GM12864 (cell line): Measurements from ENCODE around the gene ENDOG.

Experiments
- DNase-seq: peaks from one replicate; pipeline ENCODE4 v3.0.0-alpha.2; 2011; ENCODE audit warnings: low read depth
- H3K4me3 ChIP-seq: 2 replicates; pipeline ENCODE4 v1.5.1; 2011; ENCODE audit warnings: mild to moderate bottlenecking, low read depth, low read length, control low read depth
- CTCF ChIP-seq: IDR thresholded peaks from 2 replicates; pipeline ENCODE4 v1.5.1; 2011; ENCODE audit warnings: low read depth, mild to moderate bottlenecking, moderate library complexity, low read length, control low read depth, inconsistent platforms; ENCODE audit errors: missing control alignments

ENDOG gene

DNA sequence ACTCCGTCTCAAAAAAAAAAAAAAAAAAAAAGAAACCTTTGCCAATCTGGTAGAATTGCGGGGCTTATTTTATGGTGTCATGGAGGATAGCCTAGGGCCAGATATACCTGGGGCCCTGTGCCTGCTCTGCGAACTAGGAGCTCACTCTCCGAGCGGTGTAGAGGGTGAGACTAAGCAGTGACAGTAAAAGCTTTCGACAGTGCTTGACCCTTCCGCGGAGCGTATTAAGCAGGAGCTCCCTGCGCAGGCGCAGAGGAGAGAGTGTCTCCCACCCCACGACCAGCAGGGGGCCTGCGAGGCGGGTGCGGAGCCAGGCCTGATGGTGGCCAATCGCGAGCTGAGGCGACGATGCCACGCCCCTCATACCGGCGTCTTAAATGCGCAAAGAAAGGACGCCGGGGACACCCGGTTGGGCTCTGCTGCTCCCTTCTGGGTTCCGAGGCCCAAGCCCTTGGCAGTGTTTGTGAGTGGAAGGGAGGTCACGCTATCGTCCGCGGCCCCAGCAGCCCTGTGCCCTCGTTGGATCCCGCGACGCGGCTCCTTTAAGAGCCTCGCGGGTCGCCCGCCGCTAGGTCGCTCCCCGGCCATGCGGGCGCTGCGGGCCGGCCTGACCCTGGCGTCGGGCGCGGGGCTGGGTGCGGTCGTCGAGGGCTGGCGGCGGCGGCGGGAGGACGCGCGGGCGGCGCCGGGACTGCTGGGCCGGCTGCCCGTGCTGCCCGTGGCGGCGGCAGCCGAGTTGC lies at the start of gene ENDOG:
Gene ENDOG, plus strand, starts transcription at position 402 of the 740 bp plus-strand sequence. Its CDS starts 185 bp downstream, at position 587.
- peak; percentile 99 for TF ChIP-seq CTCF
- DNase-seq = peak; percentile 93
- peak within 1 kb of the TSS; percentile 65 for H3K4me3 ChIP-seq

DNA sequence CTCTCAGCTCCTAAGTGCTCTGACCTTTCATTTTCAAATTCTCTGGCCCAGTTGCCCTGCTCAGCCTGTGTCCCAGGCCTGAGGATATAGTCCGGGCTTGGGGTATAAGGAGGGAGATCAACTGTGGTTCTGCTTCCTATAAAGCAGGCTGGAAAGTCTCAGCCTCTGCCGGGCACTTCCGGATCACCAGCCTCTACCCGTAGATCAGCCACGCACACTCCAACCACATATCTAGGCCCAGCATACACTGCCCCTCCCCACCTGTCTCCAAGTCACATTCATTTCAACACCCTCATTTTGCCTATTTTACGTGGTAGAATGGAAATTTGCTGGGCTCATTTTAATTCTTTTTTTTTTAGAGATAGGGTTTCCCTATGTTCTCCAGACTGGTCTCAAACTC lies 49.7 kb upstream of the ENDOG start:
- H3K4me3 ChIP-seq = no peak overlapping the region
- DNase-seq = no peak
- no peak for TF ChIP-seq CTCF

- peak overlapping the region; percentile 75 for H3K4me3 ChIP-seq
- no peak for TF ChIP-seq CTCF
- no peak for DNase-seq
Observed at GRCh38 chr9:128770286-128771030, 47.8 kb upstream of the ENDOG start.

- no peak for DNase-seq
- H3K4me3 ChIP-seq = peak overlapping the region; percentile 75
- TF ChIP-seq CTCF = no peak
Observed at GRCh38 chr9:128771094-128771721, 47.1 kb upstream of the ENDOG start.

- DNase-seq = peak; percentile 39
- peak within 1 kb of the TSS; percentile 75 for H3K4me3 ChIP-seq
- no peak for TF ChIP-seq CTCF
Observed at GRCh38 chr9:128771745-128772519, 46.4 kb upstream of the ENDOG start, which contains the start of gene ZER1. ZER1 (minus strand) TSS chr9:128771927; CDS start chr9:128755565, 16,362 bp downstream.

DNA sequence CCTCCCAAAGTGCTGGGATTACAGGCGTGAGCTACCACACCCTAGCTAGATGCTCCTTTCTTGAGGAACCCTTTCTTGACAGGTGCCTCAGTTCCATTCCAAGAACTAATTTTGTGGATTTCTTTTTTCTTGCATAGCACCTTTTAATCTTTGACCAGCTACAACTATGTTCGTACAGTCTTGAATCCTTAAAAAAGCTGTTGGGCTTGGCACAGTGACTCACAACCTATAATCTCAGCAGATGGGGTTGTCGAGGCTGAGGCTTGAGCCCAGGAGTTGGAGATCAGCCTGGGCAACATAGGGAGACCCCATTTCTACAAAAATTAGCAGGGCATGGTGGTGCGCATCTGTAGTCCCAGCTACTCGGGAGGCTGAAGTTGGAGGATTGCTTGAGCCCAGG lies 45.3 kb upstream of the ENDOG start:
- TF ChIP-seq CTCF = no peak
- DNase-seq = no peak
- no peak overlapping the region for H3K4me3 ChIP-seq
